H1 (cell line): ENCODE results near the gene BICRAL. TPM values are rescaled to one million over a fixed set of nuclear protein-coding genes. Genes with fewer than 3 reads are reported as not detected.

Source experiments
- CHD2 ChIP-seq: IDR thresholded peaks from 2 replicates; pipeline ENCODE4 v1.6.1; 2012; ENCODE audit warnings: low read length, improper control_type of control experiment
- NANOG ChIP-seq: IDR thresholded peaks from 2 replicates; pipeline ENCODE4 v1.6.1; 2011; ENCODE audit warnings: low read length, low read depth, mild to moderate bottlenecking, inconsistent platforms; ENCODE audit not compliant: insufficient read depth, poor library complexity, severe bottlenecking
- POLR2A ChIP-seq, 2 experiments: IDR thresholded peaks; 1 replicate in 1 of 2; 2 replicates in 1 of 2; pipeline ENCODE4 v1.6.1; 2011; ENCODE audit warnings: low read depth in 2 of 2, low read length in 2 of 2, mild to moderate bottlenecking in 2 of 2; ENCODE audit errors: control extremely low read depth in 1 of 2
- polyA plus RNA-seq, 7 experiments: library from polyadenylated mRNA; depleted of rRNA in 3 of 7; stranded (reverse) in 5 of 7; unstranded in 2 of 7; fragments of >200 nt in 5 of 7; fragments of 200-250 nt in 2 of 7; gene quantifications; 1 replicate in 5 of 7; 2 replicates in 1 of 7; 4 replicates in 1 of 7; pipeline versions ENCODE4 v1.2.1 to v1.2.3, GENCODE V29; 2011 to 2013; ENCODE audit warnings: missing spikeins in 2 of 7, mixed read lengths in 2 of 7
- total RNA-seq: library from RNA; stranded (reverse); fragmentation: NEBNext Ultra II Directional; extraction: Animal tissue kit (Norgen Biotek cat#: 25700); gene quantifications from 2 replicates; pipeline ENCODE4 v1.2.1, GENCODE V29; 2021

The BICRAL gene
- total and polyA plus RNA-seq, 2 of the 8 experiments (the other 6 are each of a cell fraction or from before 2014, with no cell fraction given): 9.4 to 12.2 TPM

- TF ChIP-seq CHD2: no peak
- TF ChIP-seq NANOG: no peak
- TF ChIP-seq POLR2A (IDR thresholded peaks at IDR 0.05; ENCODE audit: control extremely low read depth in 1 of 2, low read depth in 2 of 2, low read length in 2 of 2): no peak
Observed at GRCh38 chr6:42777126-42777822, 4.6 kb upstream of the BICRAL start (continued).
